ENCODE data around the gene DHX15. TPM values are rescaled to one million over a fixed set of nuclear protein-coding genes. Genes with fewer than 3 reads are reported as not detected.

DHX15 gene
- total RNA-seq, 2 experiments from 2014 or later = 216 to 222 TPM

GRCh38 chr4:24527371-24527770 lies 57.0 kb downstream of the DHX15 start:
- POLR2A ChIA-PET = interaction anchor here (0.6 kb wide), 1 partner anchor 9 kb away, joined by 5 read pairs; no protein-coding TSS in a partner anchor
- Mint-ChIP-seq H3K27ac (no peak overlapping the region), H3K27me3 (no peaks in the 10 kb centered on the region), H3K4me1 (ENCODE audit: low read depth) (peaks cover 10% of the 10 kb centered on the region), H3K36me3 (ENCODE audit: low read depth) (peaks cover 67% of the 10 kb centered on the region), H3K4me3 (no peak overlapping the region), H3K9me3 (no peaks in the 10 kb centered on the region)
- CTCF ChIA-PET = interaction anchor here (0.9 to 1.5 kb wide), 3 partner anchors 13 to 39 kb away, joined by 3 to 6 read pairs (median 3); no protein-coding TSS in a partner anchor
- DNase-seq (no peak), ATAC-seq (no peak)
- no peak for TF ChIP-seq CTCF (IDR thresholded peaks at IDR 0.05)
- intact Hi-C loops (cut with micrococcal nuclease) = no loop called here

GRCh38 chr4:24521544-24521943 lies 62.8 kb downstream of the DHX15 start:
- H3K4me1 Mint-ChIP-seq (ENCODE audit: low read depth) = peaks cover 13% of the 10 kb centered on the region
- intact Hi-C loops (cut with micrococcal nuclease) = no loop called here
- no peak for ATAC-seq
- no peaks in the 10 kb centered on the region for H3K27me3 Mint-ChIP-seq
- no peak overlapping the region for H3K27ac Mint-ChIP-seq
- no peak for DNase-seq
- no peak for TF ChIP-seq CTCF (IDR thresholded peaks at IDR 0.05)
- ChIA-PET CTCF (interaction anchor here (0.5 to 1.4 kb wide), 3 partner anchors 13 to 791 kb away, joined by 3 read pairs; partner anchors contain the start of gene ZCCHC4), POLR2A (interaction anchor here (1.0 to 1.2 kb wide), 2 partner anchors 10 to 12 kb away, joined by 3 to 4 read pairs; no protein-coding TSS in a partner anchor)
- H3K9me3 Mint-ChIP-seq = no peaks in the 10 kb centered on the region
- peaks cover 68% of the 10 kb centered on the region for H3K36me3 Mint-ChIP-seq (ENCODE audit: low read depth)
- H3K4me3 Mint-ChIP-seq = no peak overlapping the region

GRCh38 chr4:24519649-24520048 lies 64.7 kb downstream of the DHX15 start:
- Mint-ChIP-seq H3K9me3 (no peaks in the 10 kb centered on the region), H3K4me3 (no peak overlapping the region), H3K36me3 (ENCODE audit: low read depth) (peaks cover 61% of the 10 kb centered on the region), H3K4me1 (ENCODE audit: low read depth) (peaks cover 11% of the 10 kb centered on the region), H3K27me3 (no peaks in the 10 kb centered on the region), H3K27ac (peak overlapping the region; percentile 0)
- ATAC-seq = no peak
- DNase-seq = no peak
- ChIA-PET CTCF (no interaction called here), POLR2A (interaction anchor here (0.9 kb wide), 1 partner anchor 11 kb away, joined by 3 read pairs; no protein-coding TSS in a partner anchor)
- intact Hi-C loops (cut with micrococcal nuclease) = no loop called here
- TF ChIP-seq CTCF (IDR thresholded peaks at IDR 0.05) = no peak

GRCh38 chr4:24517676-24518075 lies 66.7 kb downstream of the DHX15 start:
- TF ChIP-seq CTCF (IDR thresholded peaks at IDR 0.05) = no peak
- Mint-ChIP-seq H3K4me3 (no peak overlapping the region), H3K27ac (no peak overlapping the region), H3K36me3 (ENCODE audit: low read depth) (peaks cover 48% of the 10 kb centered on the region), H3K27me3 (no peaks in the 10 kb centered on the region), H3K4me1 (ENCODE audit: low read depth) (peaks cover 7% of the 10 kb centered on the region), H3K9me3 (no peaks in the 10 kb centered on the region)
- intact Hi-C loops (cut with micrococcal nuclease) = no loop called here
- ChIA-PET POLR2A (no interaction called here), CTCF (no interaction called here)
- ATAC-seq (no peak), DNase-seq (no peak)

- ChIA-PET POLR2A (no interaction called here), CTCF (no interaction called here)
- no peaks in the 10 kb centered on the region for H3K9me3 Mint-ChIP-seq
- H3K27me3 Mint-ChIP-seq = no peaks in the 10 kb centered on the region
- no peak overlapping the region for H3K27ac Mint-ChIP-seq
- peaks cover 43% of the 10 kb centered on the region for H3K36me3 Mint-ChIP-seq (ENCODE audit: low read depth)
- H3K4me3 Mint-ChIP-seq = no peak overlapping the region
- ATAC-seq (no peak), DNase-seq (no peak)
- intact Hi-C loops (cut with micrococcal nuclease) = no loop called here
- no peak for TF ChIP-seq CTCF (IDR thresholded peaks at IDR 0.05)
- H3K4me1 Mint-ChIP-seq (ENCODE audit: low read depth) = peaks cover 3% of the 10 kb centered on the region
Measured at GRCh38 chr4:24516926-24517325, 67.4 kb downstream of the DHX15 start.
